GM18867 (cell line): ENCODE measurements around the gene IER5L.
"Not testable (repeated sequence)": the region's sequence is repeated elsewhere in the genome, so short reads cannot be mapped to it uniquely, and the experiment has no call there.

Experiments
- ATAC-seq: cut with Tn5 transposase; IDR thresholded peaks from one replicate; pipeline ENCODE4 v1.9.1; 2021; ENCODE audit warnings: mild to moderate bottlenecking, moderate library complexity; ENCODE audit not compliant: unreplicated experiment

Gene IER5L

GRCh38 chr9:129203556-129203909 is 25.5 kb upstream of the IER5L start:
- ATAC-seq = no peak

DNA sequence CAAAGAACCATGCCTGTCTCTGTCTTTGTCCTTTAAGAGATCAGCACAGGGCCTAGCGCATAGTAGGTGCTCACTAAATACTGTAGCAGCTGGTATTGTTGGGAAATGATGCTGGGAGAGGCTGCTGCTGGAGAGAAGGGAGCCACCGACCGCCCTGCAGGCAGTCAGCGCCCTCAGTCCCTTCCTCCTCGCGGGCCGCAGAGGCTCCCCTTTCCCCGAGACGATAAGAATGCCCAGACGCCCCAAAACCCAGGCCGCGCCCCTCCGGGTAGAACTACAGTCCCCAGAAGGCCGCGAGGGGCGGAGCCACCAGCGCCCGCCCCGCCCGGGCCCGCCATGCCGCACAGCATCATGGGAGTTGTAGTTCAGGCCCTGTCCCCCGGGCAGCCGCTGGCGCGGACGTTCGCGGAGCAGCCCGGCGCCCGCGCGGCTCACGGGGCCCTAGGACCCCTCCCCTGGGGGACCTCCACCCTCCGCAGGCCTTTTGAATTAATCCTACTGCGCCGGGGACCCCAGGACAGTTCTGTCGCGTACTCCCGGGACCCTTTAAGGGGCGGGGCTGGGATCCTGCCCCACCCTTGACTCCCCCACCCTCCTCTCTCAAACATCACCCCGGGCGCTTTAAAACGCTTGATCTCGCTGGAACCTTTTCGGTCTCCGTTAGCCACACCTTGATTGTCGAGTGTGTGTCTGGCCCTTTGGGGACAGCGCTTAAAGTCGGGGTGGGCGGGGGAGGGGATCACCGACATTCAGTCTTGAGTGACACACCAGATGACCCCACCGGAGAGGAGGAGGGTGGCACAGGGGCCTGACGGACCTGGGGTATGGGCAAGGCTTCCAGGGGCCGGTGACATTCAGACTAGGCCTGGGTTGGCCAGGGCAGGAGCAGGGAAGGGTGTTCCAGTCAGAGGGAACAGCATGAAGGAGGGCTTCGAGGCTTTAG is 24.8 kb upstream of the IER5L start:
- ATAC-seq = peak; percentile 87

DNA sequence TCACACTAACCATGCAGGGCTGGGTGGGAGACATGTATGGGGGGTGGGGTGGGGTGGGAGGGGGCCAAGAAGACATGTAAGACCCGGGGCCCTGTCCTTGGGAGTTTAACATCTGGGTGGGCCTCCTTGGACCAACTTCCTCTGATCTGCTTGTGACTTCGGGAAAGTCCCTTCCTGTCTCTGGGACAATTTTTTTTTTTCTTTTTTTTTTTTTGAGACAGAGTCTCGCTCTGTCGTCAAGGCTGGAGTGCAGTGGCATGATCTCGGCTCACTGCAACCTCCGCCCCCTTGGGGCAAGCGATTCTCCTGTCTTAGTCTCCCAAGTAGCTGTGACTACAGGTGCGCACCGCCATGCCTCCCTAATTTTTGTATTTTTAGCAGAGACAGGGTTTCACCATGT is 23.8 kb upstream of the IER5L start:
- no peak for ATAC-seq

GRCh38 chr9:129201289-129201688 is 23.2 kb upstream of the IER5L start:
- no peak for ATAC-seq

GRCh38 chr9:129200255-129200654 is 22.2 kb upstream of the IER5L start:
- no peak for ATAC-seq

- ATAC-seq = no peak
These were observed 21.0 kb upstream of the IER5L start for GRCh38 chr9:129199044-129199435.

DNA sequence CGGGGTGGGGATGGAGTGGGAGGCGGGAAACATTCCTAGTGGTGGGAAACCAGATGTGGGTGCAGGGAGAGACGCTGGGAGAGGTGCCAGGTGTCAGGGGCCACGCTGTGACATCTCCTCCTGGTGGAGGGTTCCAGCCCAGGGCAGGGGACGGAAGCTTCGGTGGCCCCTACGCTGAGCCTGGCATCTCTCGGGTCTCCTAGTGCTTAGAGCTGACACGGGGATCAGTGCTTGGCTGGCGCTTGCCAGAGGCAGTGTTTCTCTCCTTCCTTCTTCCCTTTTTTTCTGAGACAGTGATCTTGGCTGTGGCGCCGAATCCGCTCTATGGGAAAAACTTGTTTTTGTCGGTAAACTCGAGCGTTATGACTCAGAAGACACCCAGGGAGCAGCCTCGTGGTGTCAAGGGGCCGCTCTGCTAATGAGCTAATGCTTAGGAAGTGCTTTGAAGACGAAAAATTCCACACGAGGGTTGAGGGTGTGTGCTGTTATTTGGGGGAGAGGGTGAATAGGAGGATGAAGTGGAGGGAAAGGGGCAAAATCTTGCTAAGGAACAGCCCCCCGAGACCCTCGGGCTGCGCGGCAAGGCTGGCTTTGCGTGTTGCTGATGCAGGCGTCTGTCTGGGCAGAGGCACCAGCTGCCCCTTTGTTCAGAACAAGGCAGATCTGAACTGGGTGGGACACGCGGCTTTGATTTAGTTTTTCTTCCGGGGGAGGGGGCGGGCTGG is 20.4 kb upstream of the IER5L start:
- ATAC-seq = no peak

GRCh38 chr9:129197978-129198318 is 19.9 kb upstream of the IER5L start:
- ATAC-seq = no peak

DNA sequence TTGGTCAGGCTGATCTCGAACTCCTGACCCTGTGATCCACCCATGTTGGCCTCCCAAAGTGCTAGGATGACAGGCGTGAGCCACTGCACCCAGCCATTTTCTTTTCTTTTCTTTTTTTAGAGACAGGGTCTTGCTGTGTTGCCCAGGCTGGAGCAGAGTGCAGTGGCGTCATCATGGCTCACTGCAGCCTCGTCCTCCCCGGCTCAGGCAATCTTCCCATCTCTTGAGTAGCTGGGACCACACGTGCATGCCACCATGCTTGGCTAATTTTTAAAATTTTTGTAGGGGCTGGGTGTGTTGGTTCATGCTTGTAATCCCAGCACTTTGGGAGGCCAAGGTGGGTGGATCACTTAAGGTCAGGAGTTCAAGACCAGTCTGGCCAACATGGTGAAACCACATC is 19.0 kb upstream of the IER5L start:
- ATAC-seq = not testable (repeated sequence)

DNA sequence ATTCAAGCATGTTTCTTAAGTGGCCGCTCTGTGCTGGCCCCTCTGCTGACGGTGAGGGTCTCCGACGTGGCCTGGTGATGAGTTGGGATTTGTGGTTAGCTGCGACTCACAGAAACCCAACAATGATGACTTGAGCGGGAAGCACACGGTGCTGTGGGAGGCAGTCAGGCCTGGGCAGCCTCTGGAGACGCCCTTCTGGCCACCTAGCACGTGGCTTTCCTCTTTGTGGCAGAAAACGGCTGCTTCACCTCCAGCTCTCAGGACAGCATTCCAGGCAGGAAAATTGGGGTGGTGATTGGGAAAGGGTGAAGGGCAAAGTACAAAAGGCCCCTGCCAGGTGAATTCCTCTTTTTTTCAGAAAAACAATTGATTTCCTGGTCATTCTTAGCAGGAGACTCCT is 17.5 kb upstream of the IER5L start:
- no peak for ATAC-seq

- no peak for ATAC-seq
These were observed 16.2 kb upstream of the IER5L start for GRCh38 chr9:129194221-129194620.

- ATAC-seq = no peak
These were observed 15.6 kb upstream of the IER5L start for GRCh38 chr9:129193655-129194054.

DNA sequence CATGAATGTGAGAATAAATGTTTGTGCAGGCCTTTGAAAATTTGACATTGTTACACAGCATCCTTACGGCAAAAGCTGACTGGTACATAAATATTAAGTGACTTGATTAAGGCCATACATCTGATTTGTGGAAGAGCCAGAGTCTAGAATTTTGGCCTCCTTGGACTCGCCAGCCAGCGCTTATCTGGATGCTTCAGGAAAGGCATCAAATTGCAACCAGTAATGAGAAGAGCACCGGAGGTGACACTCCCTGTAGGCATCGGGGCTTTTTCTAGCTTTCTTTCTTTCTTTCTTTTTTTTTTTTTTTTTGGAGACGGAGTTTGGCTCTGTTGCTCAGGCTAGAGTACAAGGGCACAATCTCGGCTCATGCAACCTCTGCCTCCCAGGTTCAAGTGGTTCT is 13.2 kb upstream of the IER5L start:
- no peak for ATAC-seq

- not testable (repeated sequence) for ATAC-seq
These were observed 11.9 kb upstream of the IER5L start for GRCh38 chr9:129189971-129190370.

DNA sequence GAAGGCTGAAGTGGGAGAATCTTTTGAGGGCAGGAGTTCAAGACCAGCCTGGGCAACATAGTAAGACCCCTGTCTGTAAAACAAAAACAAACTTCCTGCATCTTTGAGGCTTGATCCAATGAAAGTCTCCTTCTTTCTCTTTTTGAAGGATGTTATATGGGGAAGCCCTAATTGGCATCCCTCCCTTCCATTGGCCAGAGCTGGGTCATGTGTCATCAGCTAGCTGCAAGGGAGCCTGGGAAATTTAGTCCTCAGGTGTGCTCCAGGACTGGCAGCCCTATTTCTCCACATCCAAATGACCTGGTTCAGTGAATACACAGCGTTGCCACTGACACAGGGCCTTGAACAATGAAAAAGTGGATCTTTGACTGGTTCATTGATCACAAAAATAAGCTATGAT is 9.0 kb upstream of the IER5L start:
- ATAC-seq = no peak

DNA sequence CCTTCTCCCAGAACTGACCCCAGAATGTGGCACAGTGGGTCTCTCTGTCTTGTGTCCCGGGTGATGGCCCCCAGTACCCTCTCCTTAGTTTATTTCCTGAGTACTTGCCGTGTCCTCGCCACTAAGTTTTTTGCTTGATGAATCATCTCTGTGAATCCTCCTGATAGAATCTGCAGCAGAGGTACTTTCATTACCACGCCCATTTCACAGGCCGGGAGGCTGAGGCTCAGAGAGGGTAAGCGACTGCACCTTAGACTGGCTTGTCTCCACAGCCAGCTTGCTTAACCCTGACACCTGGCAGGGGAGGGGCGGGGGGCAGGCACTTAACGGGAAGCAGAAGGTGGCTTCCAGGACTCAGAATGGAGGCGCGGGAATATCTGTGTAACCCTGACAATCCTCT is 7.9 kb upstream of the IER5L start:
- no peak for ATAC-seq

- ATAC-seq = no peak
These were observed 7.3 kb upstream of the IER5L start for GRCh38 chr9:129185402-129185801.

- ATAC-seq = no peak
These were observed 6.6 kb upstream of the IER5L start for GRCh38 chr9:129184596-129185122.

DNA sequence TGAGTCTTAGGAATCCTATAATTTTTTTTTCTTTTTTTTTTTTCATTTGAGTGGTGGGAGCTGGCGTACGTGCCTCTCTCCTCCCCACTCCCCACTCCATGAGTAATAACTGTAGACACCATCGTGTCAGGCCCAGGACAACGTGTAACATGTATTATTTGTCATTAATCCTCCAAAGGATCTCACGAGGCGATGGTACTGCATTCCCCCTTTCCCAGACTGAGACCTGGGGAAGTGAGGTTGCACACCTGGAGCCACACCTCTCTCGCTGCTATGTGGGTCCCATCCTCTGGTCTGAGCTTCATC is 6.1 kb upstream of the IER5L start:
- ATAC-seq = no peak

GRCh38 chr9:129183495-129184218 is 5.6 kb upstream of the IER5L start:
- ATAC-seq = no peak

GRCh38 chr9:129182625-129183494 is 4.8 kb upstream of the IER5L start:
- no peak for ATAC-seq
